ENCODE results near the gene ADIRF.

DNA sequence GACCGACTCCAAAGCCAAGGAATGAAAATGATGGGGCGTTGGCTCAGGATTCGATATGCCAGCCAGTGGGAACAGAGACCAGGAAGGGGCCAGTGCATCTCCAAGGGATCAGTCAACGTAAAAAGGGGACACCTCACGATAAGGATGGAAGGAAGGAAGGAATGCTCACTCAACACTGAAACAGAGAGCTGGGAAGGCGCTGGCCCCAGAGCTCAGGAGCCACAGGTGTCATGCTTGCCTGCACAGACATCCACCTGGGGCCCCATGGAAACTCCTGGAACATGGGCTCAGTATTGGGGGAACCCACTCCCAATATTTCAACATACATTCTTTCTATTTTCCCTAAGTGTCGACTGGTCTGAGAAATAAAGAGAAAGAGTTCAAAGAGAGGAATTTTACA is 16.2 kb upstream of the ADIRF start:
- TF ChIP-seq TP53 (CRISPR knock-in tag; IDR thresholded peaks at IDR 0.05) (no peak), TCF7 (CRISPR knock-in tag; IDR thresholded peaks at IDR 0.05; ENCODE audit: low read depth) (no peak)
- TF ChIP-seq, protein P1, sequence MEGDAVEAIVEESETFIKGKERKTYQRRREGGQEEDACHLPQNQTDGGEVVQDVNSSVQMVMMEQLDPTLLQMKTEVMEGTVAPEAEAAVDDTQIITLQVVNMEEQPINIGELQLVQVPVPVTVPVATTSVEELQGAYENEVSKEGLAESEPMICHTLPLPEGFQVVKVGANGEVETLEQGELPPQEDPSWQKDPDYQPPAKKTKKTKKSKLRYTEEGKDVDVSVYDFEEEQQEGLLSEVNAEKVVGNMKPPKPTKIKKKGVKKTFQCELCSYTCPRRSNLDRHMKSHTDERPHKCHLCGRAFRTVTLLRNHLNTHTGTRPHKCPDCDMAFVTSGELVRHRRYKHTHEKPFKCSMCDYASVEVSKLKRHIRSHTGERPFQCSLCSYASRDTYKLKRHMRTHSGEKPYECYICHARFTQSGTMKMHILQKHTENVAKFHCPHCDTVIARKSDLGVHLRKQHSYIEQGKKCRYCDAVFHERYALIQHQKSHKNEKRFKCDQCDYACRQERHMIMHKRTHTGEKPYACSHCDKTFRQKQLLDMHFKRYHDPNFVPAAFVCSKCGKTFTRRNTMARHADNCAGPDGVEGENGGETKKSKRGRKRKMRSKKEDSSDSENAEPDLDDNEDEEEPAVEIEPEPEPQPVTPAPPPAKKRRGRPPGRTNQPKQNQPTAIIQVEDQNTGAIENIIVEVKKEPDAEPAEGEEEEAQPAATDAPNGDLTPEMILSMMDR (IDR thresholded peaks at IDR 0.05): no peak

Measured in WTC11 (cell line).